PC-9 (cell line): ENCODE measurements around the gene OR5AR1. TPM values are rescaled to one million over a fixed set of nuclear protein-coding genes. Genes with fewer than 3 reads are reported as not detected.

Source experiments
- BruUV-seq: library from RNA; stranded (reverse); fragments of 400-500 nt; replicated peaks from 2 replicates; lab custom pipeline; 2021; lab: Mats Ljungman, UMichigan
- CTCF ChIA-PET: fragments of 300-600 bp; sonication (Branson Sonifier 250); formaldehyde crosslinking; loops from one replicate; lab custom pipeline; 2022; ENCODE audit warnings: antibody characterized with exemption; lab: Charles Lee
- POLR2A ChIA-PET: fragments of 300-600 bp; sonication (Branson Sonifier 250); formaldehyde crosslinking; loops from one replicate; lab custom pipeline; 2022; ENCODE audit warnings: antibody characterized with exemption; ENCODE audit not compliant: unreplicated experiment; lab: Charles Lee
- DNase-seq, 2 experiments: peaks; one replicate each; pipeline versions ENCODE4 v3.0.0 to v3.0.0-alpha.2; 2015 to 2022; ENCODE audit warnings: mixed read lengths in 1 of 2
- H2AFZ ChIP-seq: fragments of 200-600 bp; sonication (generic); 2 replicates; pipeline ENCODE4 v1.8.1; 2017; ENCODE audit warnings: antibody characterized with exemption
- H3F3A ChIP-seq: fragments of 200-600 bp; sonication (generic); 2 replicates; pipeline ENCODE4 v1.8.1; 2017; ENCODE audit warnings: antibody characterized with exemption, mild to moderate bottlenecking, low read depth; ENCODE audit not compliant: insufficient read depth
- H3K27ac ChIP-seq: fragments of 200-600 bp; sonication (generic); 2 replicates; pipeline ENCODE4 v1.6.1; 2016; ENCODE audit warnings: mixed run types
- H3K27me3 ChIP-seq: fragments of 200-600 bp; sonication (generic); 2 replicates; pipeline ENCODE4 v1.6.1; 2016; ENCODE audit warnings: low read depth, mixed run types; ENCODE audit not compliant: insufficient read depth
- H3K36me3 ChIP-seq: fragments of 200-600 bp; sonication (generic); 2 replicates; pipeline ENCODE4 v1.6.1; 2016; ENCODE audit warnings: low read depth, mixed run types
- H3K4me1 ChIP-seq: fragments of 200-600 bp; sonication (generic); replicated peaks from 2 replicates; pipeline ENCODE4 v1.6.1; 2016; ENCODE audit warnings: mixed run types; ENCODE audit not compliant: insufficient read depth
- H3K4me2 ChIP-seq: fragments of 200-600 bp; sonication (generic); 2 replicates; pipeline ENCODE4 v1.6.1; 2017; ENCODE audit warnings: mixed run types
- H3K4me3 ChIP-seq: fragments of 200-600 bp; sonication (generic); 2 replicates; pipeline ENCODE4 v1.6.1; 2016; ENCODE audit warnings: mixed run types
- H3K79me2 ChIP-seq: fragments of 200-600 bp; sonication (generic); 2 replicates; pipeline ENCODE4 v1.6.1; 2017; ENCODE audit warnings: low read depth, mixed run types
- H3K9me2 ChIP-seq: fragments of 200-600 bp; sonication (generic); 2 replicates; pipeline ENCODE4 v1.8.1; 2017; ENCODE audit warnings: mild to moderate bottlenecking; ENCODE audit not compliant: insufficient read depth
- H3K9me3 ChIP-seq: fragments of 200-600 bp; sonication (generic); 2 replicates; pipeline ENCODE4 v1.8.1; 2016; ENCODE audit warnings: low read depth; ENCODE audit not compliant: insufficient read depth
- H4K20me1 ChIP-seq: fragments of 200-600 bp; sonication (generic); 2 replicates; pipeline ENCODE4 v1.8.1; 2017; ENCODE audit not compliant: insufficient read depth
- CTCF ChIP-seq: fragments of 200-600 bp; sonication (generic); conservative IDR thresholded peaks from 2 replicates; pipeline ENCODE4 v1.6.1; 2017; ENCODE audit warnings: mixed run types, antibody characterized with exemption, mild to moderate bottlenecking, moderate library complexity
- EZH2 ChIP-seq: fragments of 200-600 bp; sonication (generic); IDR thresholded peaks from 2 replicates; pipeline ENCODE4 v1.8.0; 2017; ENCODE audit warnings: antibody characterized with exemption, low read depth
- intact Hi-C: fragments of 100-400 bp; cut with micrococcal nuclease; formaldehyde crosslinking; loops from one replicate; pipeline ENCODE4 v1.10.0; 2022; ENCODE audit not compliant: unreplicated experiment
- total RNA-seq: library from RNA; stranded (reverse); gene quantifications from 2 replicates; pipeline ENCODE4 v1.2.3, GENCODE V29; 2021

OR5AR1 gene
- total RNA-seq, 1 experiment from 2014 or later: not detected

DNA sequence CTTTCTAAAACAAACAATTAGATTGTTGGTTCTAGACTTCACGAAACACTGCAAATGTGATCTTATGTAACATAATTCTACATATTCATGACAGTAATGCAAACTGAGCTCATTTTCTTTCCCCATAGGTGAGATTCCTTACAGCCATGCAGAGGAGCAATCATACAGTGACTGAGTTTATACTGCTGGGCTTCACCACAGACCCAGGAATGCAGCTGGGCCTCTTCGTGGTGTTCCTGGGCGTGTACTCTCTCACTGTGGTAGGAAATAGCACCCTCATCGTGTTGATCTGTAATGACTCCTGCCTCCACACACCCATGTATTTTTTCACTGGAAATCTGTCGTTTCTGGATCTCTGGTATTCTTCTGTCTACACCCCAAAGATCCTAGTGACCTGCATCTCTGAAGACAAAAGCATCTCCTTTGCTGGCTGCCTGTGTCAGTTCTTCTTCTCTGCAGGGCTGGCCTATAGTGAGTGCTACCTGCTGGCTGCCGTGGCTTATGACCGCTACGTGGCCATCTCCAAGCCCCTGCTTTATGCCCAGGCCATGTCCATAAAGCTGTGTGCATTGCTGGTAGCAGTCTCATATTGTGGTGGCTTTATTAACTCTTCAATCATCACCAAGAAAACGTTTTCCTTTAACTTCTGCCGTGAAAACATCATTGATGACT lies 36.9 kb downstream of the OR5AR1 start:
- POLR2A ChIA-PET: no interaction called here
- CTCF ChIA-PET: no interaction called here

DNA sequence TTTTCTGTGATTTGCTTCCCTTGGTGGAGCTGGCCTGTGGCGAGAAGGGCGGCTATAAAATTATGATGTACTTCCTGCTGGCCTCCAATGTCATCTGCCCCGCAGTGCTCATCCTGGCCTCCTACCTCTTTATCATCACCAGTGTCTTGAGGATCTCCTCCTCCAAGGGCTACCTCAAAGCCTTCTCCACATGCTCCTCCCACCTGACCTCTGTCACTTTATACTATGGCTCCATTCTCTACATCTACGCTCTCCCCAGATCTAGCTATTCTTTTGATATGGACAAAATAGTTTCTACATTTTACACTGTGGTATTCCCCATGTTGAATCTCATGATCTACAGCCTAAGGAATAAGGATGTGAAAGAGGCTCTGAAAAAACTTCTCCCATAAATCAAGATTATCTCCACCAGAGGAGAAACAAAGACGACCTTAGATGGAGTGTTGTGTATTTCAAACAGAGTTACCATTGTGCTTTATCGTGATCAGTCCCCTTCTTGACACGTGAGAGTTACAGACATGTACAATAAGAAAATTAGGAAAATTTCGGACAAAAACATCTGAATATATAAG lies 37.5 kb downstream of the OR5AR1 start:
- H3K27me3 ChIP-seq: no peaks in the 10 kb centered on the region
- no peak overlapping the region for H3K4me3 ChIP-seq
- H3K9me3 ChIP-seq: no peaks in the 10 kb centered on the region
- H3F3A ChIP-seq: no peaks in the 10 kb centered on the region
- no peak overlapping the region for H2AFZ ChIP-seq
- intact Hi-C loops: no loop called here
- H3K79me2 ChIP-seq: no peaks in the 10 kb centered on the region
- CTCF ChIA-PET: no interaction called here
- no peaks in the 10 kb centered on the region for H3K4me1 ChIP-seq
- DNase-seq: no peak
- no peak overlapping the region for H3K27ac ChIP-seq
- TF ChIP-seq CTCF (no peak), EZH2 (no peak)
- no peaks in the 10 kb centered on the region for H3K36me3 ChIP-seq
- H3K9me2 ChIP-seq: no peaks in the 10 kb centered on the region
- no peak overlapping the region for H3K4me2 ChIP-seq
- H4K20me1 ChIP-seq: no peaks in the 10 kb centered on the region
- POLR2A ChIA-PET: no interaction called here
- BruUV-seq: no TSS peak

More for the DNA sequence above, 36.9 kb downstream of the OR5AR1 start:
- no peak for DNase-seq
- H3K9me2 ChIP-seq: no peaks in the 10 kb centered on the region
- H3K79me2 ChIP-seq: no peaks in the 10 kb centered on the region
- H3K4me2 ChIP-seq: no peak overlapping the region
- H4K20me1 ChIP-seq: no peaks in the 10 kb centered on the region
- no peak overlapping the region for H3K27ac ChIP-seq
- no peaks in the 10 kb centered on the region for H3K9me3 ChIP-seq
- TF ChIP-seq CTCF (no peak), EZH2 (no peak)
- no peaks in the 10 kb centered on the region for H3K36me3 ChIP-seq
- H3K4me3 ChIP-seq: no peak overlapping the region
- no peak overlapping the region for H2AFZ ChIP-seq
- H3F3A ChIP-seq: no peaks in the 10 kb centered on the region
- BruUV-seq: no TSS peak
- H3K27me3 ChIP-seq: no peaks in the 10 kb centered on the region
- no peaks in the 10 kb centered on the region for H3K4me1 ChIP-seq
- intact Hi-C loops: no loop called here

- Histone ChIP-seq H3F3A (no peaks in the 10 kb centered on the region), H4K20me1 (no peaks in the 10 kb centered on the region), H3K9me3 (no peaks in the 10 kb centered on the region), H3K27me3 (no peaks in the 10 kb centered on the region), H3K27ac (no peak overlapping the region), H3K9me2 (no peaks in the 10 kb centered on the region), H3K4me3 (no peak overlapping the region), H3K4me1 (no peaks in the 10 kb centered on the region), H3K36me3 (no peaks in the 10 kb centered on the region), H2AFZ (no peak overlapping the region), H3K4me2 (no peak overlapping the region), H3K79me2 (no peaks in the 10 kb centered on the region)
- BruUV-seq: no TSS peak
- CTCF ChIA-PET: no interaction called here
- no peak for DNase-seq
- intact Hi-C loops: no loop called here
- POLR2A ChIA-PET: interaction anchor here (0.6 kb wide), 1 partner anchor 230 kb away, joined by 3 read pairs; no protein-coding TSS in a partner anchor
- no peak for TF ChIP-seq EZH2
- TF ChIP-seq CTCF: no peak
Observed at GRCh38 chr11:56705784-56706396, 42.4 kb downstream of the OR5AR1 start.
